Ascending aorta (tissue), 2 donors: ENCODE results near the gene VAV1. TPM values are rescaled to one million over a fixed set of nuclear protein-coding genes. Genes with fewer than 3 reads are reported as not detected.
"Not testable (repeated sequence)": the region's sequence is repeated elsewhere in the genome, so short reads cannot be mapped to it uniquely, and the experiment has no call there.

ENCODE experiments used
- DNase-seq, 2 donors: peaks; one replicate each; pipeline ENCODE4 v3.0.0-alpha.2; 2019; ENCODE audit warnings: low spot score in 2 of 2
- H3K27ac ChIP-seq, 2 donors: fragments of 200-600 bp; sonication (generic); one replicate each; pipeline ENCODE4 v1.5.1; 2016 to 2017; ENCODE audit warnings: mild to moderate bottlenecking in 1 of 2
- H3K27me3 ChIP-seq: fragments of 200-600 bp; sonication (generic); one replicate; pipeline ENCODE4 v1.5.1; 2017
- H3K36me3 ChIP-seq, 2 donors: fragments of 200-600 bp; sonication (generic); one replicate each; pipeline ENCODE4 v1.5.1; 2016
- H3K4me1 ChIP-seq, 2 donors: fragments of 200-600 bp; sonication (generic); one replicate each; pipeline ENCODE4 v1.5.1; 2016 to 2017; ENCODE audit warnings: mild to moderate bottlenecking in 1 of 2
- H3K4me3 ChIP-seq, 2 donors: fragments of 200-600 bp; sonication (generic); one replicate each; pipeline ENCODE4 v1.5.1; 2016 to 2017; ENCODE audit warnings: mild to moderate bottlenecking in 1 of 2
- H3K9me3 ChIP-seq, 2 donors: fragments of 200-600 bp; sonication (generic); one replicate each; pipeline ENCODE4 v1.5.1; 2016
- CTCF ChIP-seq, 3 experiments: fragments of 200-600 bp in 2 of 3; fragments of 450-650 bp in 1 of 3; sonication (generic) in 2 of 3; IDR thresholded peaks; one replicate each; pipeline ENCODE4 v1.5.1; 2016 to 2019; ENCODE audit warnings: antibody characterized with exemption in 3 of 3, mild to moderate bottlenecking in 1 of 3, moderate library complexity in 1 of 3
- intact Hi-C: fragments of 100-400 bp; cut with DNase I; formaldehyde crosslinking; loops from one replicate; pipeline ENCODE4 v1.15.1; 2023
- total RNA-seq: library from RNA; depleted of rRNA; stranded (reverse); fragments of >200 nt; gene quantifications from one replicate; pipeline ENCODE4 v1.1.0, GENCODE V29; 2016

The VAV1 gene
- total RNA-seq, 1 donor from 2014 or later, result 4.4 TPM

GRCh38 chr19:6766357-6767080 lies 6.0 kb upstream of the VAV1 start:
- intact Hi-C loops, result no loop called here
- Histone ChIP-seq H3K36me3 (no peaks in the 10 kb centered on the region), H3K27me3 (no peaks in the 10 kb centered on the region), H3K9me3 (no peaks in the 10 kb centered on the region), H3K4me1 (peaks cover 0 to 5% of the 10 kb centered on the region in 2 donors), H3K27ac (no peak overlapping the region), H3K4me3 (no peak overlapping the region)
- TF ChIP-seq CTCF (IDR thresholded peaks at IDR 0.05), result no peak
- DNase-seq, result no peak

- no peak for TF ChIP-seq CTCF (IDR thresholded peaks at IDR 0.05)
- Histone ChIP-seq H3K4me1 (peaks cover 0 to 5% of the 10 kb centered on the region in 2 donors), H3K27me3 (no peaks in the 10 kb centered on the region), H3K4me3 (peak overlapping the region; percentile 27 to 43), H3K9me3 (no peaks in the 10 kb centered on the region), H3K27ac (no peak overlapping the region), H3K36me3 (no peaks in the 10 kb centered on the region)
- intact Hi-C loops, result no loop called here
- DNase-seq, result no peak
Observed at GRCh38 chr19:6767081-6767356, 5.5 kb upstream of the VAV1 start.

GRCh38 chr19:6767357-6768235 lies 4.9 kb upstream of the VAV1 start, which contains the start of gene SH2D3A:
Gene SH2D3A (minus strand): TSS chr19:6767435. CDS start chr19:6763748, 3,687 bp downstream.
- peak; percentile 24 to 78 for DNase-seq
- no peaks in the 10 kb centered on the region for H3K27me3 ChIP-seq
- peak within 1 kb of the TSS; percentile 27 to 43 for H3K4me3 ChIP-seq
- no peaks in the 10 kb centered on the region for H3K36me3 ChIP-seq
- intact Hi-C loops, result no loop called here
- H3K27ac ChIP-seq, result no peak within 1 kb of the TSS
- no peaks in the 10 kb centered on the region for H3K9me3 ChIP-seq
- peaks cover 0 to 5% of the 10 kb centered on the region in 2 donors for H3K4me1 ChIP-seq
- no peak for TF ChIP-seq CTCF (IDR thresholded peaks at IDR 0.05)

GRCh38 chr19:6768236-6768785 lies 4.2 kb upstream of the VAV1 start:
- Histone ChIP-seq H3K27ac (no peak overlapping the region), H3K4me1 (peaks cover 0 to 5% of the 10 kb centered on the region in 2 donors), H3K4me3 (no peak overlapping the region), H3K9me3 (no peaks in the 10 kb centered on the region), H3K27me3 (no peaks in the 10 kb centered on the region), H3K36me3 (no peaks in the 10 kb centered on the region)
- intact Hi-C loops, result no loop called here
- no peak for DNase-seq
- TF ChIP-seq CTCF (IDR thresholded peaks at IDR 0.05), result no peak

- Histone ChIP-seq H3K9me3 (no peaks in the 10 kb centered on the region), H3K27me3 (no peaks in the 10 kb centered on the region), H3K27ac (no peak overlapping the region), H3K4me3 (no peak overlapping the region), H3K4me1 (peaks cover 0 to 5% of the 10 kb centered on the region in 2 donors), H3K36me3 (no peaks in the 10 kb centered on the region)
- TF ChIP-seq CTCF (IDR thresholded peaks at IDR 0.05), result peak in 1 of 3 experiments; percentile 31
- intact Hi-C loops, result no loop called here
- DNase-seq, result no peak
Observed at GRCh38 chr19:6769006-6769619, 3.4 kb upstream of the VAV1 start.

- H3K4me1 ChIP-seq, H3K9me3 ChIP-seq, DNase-seq, H3K27ac ChIP-seq, H3K4me3 ChIP-seq, H3K36me3 ChIP-seq, intact Hi-C loops, H3K27me3 ChIP-seq: not testable (repeated sequence)
Observed at GRCh38 chr19:6771648-6772027, 870 bp upstream of the VAV1 start.
